Jurkat, Clone E6-1 (cell line): ENCODE measurements around the gene STRN.
"Not testable (repeated sequence)": the region's sequence is repeated elsewhere in the genome, so short reads cannot be mapped to it uniquely, and the experiment has no call there.

Source experiments
- DNase-seq: peaks from one replicate; pipeline ENCODE4 v3.0.0-alpha.2; 2011; ENCODE audit warnings: low read depth, low spot score
- H3K4me3 ChIP-seq: 2 replicates; pipeline ENCODE4 v1.5.1; 2011; ENCODE audit warnings: mild to moderate bottlenecking, low read length, control low read depth, moderate library complexity

Gene STRN

DNA sequence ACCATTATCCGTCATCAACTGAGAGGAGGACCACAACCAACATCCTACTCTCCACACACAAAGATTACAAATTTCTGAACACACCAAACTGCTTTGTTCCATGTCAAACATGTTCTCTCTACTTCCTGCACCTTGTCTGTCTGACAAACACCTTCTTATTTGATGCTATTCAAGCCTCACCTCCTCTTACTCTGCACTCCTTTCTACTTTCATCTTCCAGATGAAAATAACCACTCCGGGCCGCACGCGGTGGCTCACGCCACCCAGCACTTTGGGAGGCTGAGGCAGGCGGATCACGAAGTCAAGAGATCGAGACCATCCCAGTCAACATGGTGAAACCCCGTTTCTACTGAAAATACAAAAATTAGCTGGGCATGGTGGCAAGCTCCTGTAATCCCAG lies 43.7 kb downstream of the STRN start:
- not testable (repeated sequence) for H3K4me3 ChIP-seq, DNase-seq

DNA sequence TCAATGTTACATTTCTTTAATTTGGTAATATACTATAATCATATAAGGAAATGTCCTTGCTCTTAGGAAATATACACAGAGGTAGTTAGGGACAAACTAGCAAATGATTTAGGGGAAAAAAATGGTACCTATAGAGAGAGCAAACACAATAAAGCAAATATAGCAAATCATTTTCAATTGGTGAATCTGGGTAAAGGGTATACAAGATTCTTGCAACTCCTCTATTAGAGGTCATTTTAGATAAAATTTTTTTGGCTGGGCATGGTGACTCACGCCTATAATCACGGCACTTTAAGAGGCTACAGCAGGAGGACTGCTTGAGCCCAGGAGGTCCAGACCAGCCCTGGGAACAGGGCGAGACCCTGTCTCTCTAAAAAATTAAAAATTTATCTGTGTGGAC lies 44.4 kb downstream of the STRN start:
- DNase-seq = no peak
- no peak overlapping the region for H3K4me3 ChIP-seq

DNA sequence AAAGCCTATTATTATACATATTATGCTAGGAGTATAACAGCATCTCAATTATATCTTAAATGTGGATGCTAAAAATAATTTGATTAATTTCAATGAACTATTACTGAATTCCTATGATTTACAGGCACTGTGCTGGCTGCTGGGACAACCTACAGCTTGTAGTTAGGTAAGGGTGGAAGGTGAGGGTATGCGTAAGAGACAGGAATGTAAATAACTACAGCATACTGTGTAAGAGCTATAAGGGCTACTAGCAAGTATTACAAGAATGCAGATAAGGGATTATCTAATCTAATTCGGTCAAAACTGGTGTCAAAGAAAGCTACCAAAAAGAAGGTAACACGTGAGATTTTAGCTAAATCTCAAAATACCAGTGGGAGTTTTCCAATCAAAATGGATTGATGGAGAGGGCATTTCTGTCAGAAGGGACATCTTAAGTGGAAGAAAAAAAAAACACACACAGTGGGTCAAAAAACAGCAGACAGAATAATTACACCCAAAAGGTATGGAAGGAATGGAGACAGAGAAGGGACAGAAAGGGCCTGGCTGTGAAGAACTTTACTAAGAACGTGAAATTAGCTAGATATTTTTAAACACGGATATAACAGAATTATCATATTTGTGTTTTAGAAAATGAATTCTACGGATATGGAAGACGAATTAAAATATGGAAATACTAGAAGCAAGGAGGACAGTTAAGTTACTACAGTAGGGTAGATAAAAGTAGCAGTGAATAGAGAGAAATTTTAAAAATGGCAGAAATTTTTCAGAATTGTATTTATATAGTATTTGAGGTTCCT lies 47.1 kb downstream of the STRN start:
- H3K4me3 ChIP-seq = no peak overlapping the region
- DNase-seq = no peak

- DNase-seq = no peak
- H3K4me3 ChIP-seq = no peak overlapping the region
Measured at GRCh38 chr2:36918307-36918706, 48.0 kb downstream of the STRN start.

DNA sequence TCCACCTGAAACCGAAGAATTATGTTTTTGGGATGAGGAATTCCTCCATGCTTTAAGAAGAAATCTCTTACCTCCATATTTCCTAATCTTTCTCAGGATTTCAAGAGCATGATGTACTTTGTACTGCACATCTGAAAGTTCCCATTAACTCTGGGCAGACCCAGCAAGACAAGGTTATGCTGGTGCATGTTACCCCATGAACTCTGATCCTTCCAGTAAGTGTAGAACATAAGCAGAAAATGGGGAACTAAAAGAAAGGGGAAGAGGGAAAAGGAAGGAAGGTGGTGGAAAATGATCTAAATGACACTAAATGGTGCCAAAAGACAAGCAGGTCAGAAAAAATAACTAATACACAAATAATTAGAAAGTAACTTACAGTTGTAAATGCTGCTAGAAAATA lies 50.7 kb downstream of the STRN start:
- H3K4me3 ChIP-seq = no peak overlapping the region
- DNase-seq = no peak

- DNase-seq = no peak
- H3K4me3 ChIP-seq = no peak overlapping the region
Measured at GRCh38 chr2:36912695-36913094, 53.6 kb downstream of the STRN start.

- no peak for DNase-seq
- no peak overlapping the region for H3K4me3 ChIP-seq
Measured at GRCh38 chr2:36911012-36911411, 55.3 kb downstream of the STRN start.

DNA sequence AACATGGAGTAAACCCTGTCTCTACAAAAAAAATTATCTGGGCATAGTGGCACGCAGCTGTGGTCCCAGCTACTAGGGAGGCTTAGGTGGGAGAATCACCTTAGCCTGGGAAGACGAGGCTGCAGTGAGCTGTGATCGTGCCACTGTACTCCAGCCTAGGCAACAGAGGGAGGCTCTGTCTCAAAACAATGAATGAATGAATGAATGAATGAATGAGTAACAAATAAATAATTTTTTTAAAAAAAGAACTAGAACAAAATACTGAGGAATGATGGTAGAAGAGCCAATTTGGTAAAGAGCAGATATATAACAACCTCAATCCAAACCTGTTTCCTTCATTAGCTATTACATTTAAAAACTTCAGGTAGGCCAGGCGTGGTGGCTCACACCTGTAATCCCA lies 60.1 kb downstream of the STRN start:
- DNase-seq = no peak

DNA sequence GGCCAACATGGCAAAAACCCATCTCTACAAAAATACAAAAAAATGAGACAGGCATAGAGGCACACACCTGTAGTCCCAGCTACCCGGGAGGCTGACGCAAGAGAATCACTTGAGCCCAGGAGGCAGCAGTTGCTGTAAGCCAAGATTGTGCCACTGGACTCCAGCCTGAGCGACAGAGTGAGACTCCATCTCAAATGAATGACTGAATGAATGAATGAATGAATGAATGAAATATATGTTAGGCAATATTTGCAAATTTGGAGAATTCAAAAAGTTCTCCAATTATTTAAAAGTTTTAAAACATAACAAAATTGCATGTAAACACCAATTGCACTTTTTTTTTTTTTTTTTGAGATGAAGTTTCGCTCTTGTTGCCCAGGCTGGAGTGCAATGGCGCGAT lies 61.7 kb downstream of the STRN start:
- no peak overlapping the region for H3K4me3 ChIP-seq
- DNase-seq = no peak

More for the DNA sequence above, 60.1 kb downstream of the STRN start:
- no peak overlapping the region for H3K4me3 ChIP-seq

- no peak for DNase-seq
- no peak overlapping the region for H3K4me3 ChIP-seq
Measured at GRCh38 chr2:36902385-36903120, 63.8 kb downstream of the STRN start.

- no peak for DNase-seq
- H3K4me3 ChIP-seq = no peak overlapping the region
Measured at GRCh38 chr2:36892805-36893204, 73.5 kb downstream of the STRN start.

DNA sequence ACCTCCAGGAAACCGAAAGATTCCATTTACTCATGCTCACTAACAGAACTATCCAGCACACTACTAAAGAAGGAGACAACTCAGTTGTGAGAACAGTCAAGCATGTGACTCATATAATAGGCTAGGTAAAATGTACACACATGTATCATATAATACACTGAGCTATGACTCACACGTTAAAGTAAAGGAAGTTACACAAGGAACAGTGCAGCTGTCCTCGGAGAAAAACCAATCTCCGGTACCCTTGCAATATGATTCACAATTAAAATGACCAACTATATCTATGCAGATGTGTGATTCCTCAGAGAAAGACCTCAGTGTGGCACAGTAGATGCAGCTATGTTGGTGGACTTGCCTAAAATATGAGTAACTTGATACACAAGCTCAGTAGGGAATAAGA lies 76.5 kb downstream of the STRN start:
- H3K4me3 ChIP-seq = no peak overlapping the region
- DNase-seq = no peak

GRCh38 chr2:36887095-36887494 lies 79.2 kb downstream of the STRN start:
- DNase-seq, H3K4me3 ChIP-seq: not testable (repeated sequence)

DNA sequence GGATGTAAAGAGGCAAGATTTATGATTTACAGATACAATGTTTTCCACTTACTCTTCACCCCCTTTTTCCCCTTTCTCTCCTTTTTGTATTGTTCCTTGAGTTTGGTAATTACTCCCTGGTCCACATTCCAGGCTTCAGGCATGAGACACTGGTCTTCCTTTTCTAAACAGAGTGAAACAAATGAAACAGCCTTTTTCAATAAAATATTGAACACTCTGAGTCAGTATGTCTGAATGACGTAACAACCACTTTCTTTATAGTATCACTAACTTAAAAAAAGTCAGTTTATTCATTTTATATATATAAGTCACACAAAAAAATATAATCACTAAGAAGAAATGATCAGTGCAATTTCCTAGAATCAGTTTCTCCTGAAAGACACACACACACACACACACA lies 79.7 kb downstream of the STRN start:
- H3K4me3 ChIP-seq = no peak overlapping the region
- no peak for DNase-seq

DNA sequence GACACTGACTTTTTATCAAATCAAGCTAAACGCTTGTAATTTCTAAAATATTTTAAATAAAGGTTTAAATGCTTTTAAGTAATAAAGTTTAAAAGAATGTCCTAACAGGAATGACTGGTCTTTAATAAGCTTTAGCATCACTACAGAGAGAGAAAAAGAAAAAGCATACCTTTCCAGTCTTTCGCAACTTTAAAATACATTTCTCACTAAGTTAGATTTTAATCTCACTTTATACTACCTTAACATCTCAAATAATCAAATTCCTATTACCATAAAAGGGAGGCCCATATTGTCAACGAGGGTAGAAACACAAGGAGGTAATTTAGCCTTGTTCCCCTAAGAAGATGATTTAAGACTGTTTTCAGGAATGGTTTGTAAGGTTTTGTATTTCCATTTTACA lies 80.7 kb downstream of the STRN start:
- no peak for DNase-seq
- no peak overlapping the region for H3K4me3 ChIP-seq

- DNase-seq = no peak
- no peak overlapping the region for H3K4me3 ChIP-seq
Measured at GRCh38 chr2:36882532-36882931, 83.8 kb downstream of the STRN start.

- DNase-seq = no peak
- H3K4me3 ChIP-seq = no peak overlapping the region
Measured at GRCh38 chr2:36881816-36882215, 84.5 kb downstream of the STRN start.

DNA sequence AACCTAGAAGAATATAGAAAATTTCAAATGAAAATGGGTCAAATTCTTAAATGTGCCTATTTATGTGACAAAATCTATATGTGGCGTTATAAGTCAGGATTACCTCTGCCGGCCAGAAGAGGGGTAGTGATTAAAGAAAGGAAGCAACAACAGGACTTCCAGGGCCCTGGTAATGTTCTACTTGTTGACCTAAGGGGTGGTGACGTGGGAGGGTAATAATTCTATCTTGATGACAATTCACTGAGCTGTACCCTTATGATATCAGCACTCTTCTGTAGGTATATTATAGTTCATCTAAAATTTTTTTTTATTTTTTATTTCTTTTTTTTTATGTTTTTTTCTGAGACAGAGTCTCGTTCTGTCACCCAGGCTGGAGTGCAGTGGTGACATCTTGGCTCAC lies 87.9 kb downstream of the STRN start:
- DNase-seq = no peak
- no peak overlapping the region for H3K4me3 ChIP-seq

- no peak overlapping the region for H3K4me3 ChIP-seq
- no peak for DNase-seq
Measured at GRCh38 chr2:36871068-36871707, 95.1 kb downstream of the STRN start.

GRCh38 chr2:36869606-36870005 lies 96.7 kb downstream of the STRN start:
- no peak overlapping the region for H3K4me3 ChIP-seq
- no peak for DNase-seq
